Ovary (tissue), 9 donors: ENCODE data around the gene SLX4. TPM values are rescaled to one million over a fixed set of nuclear protein-coding genes. Genes with fewer than 3 reads are reported as not detected.

ENCODE experiments used
- DNase-seq, 5 donors: peaks; one replicate each; pipeline ENCODE4 v3.0.0-alpha.2; 2019 to 2020
- H3K27ac ChIP-seq, 2 donors: fragments of 200-600 bp; one replicate each; pipeline versions ENCODE4 v1.5.1 to v1.8.0; 2019 to 2022
- H3K27me3 ChIP-seq: fragments of 200-600 bp; one replicate; pipeline ENCODE4 v1.8.0; 2022
- H3K36me3 ChIP-seq: fragments of 200-600 bp; sonication (generic); one replicate; pipeline ENCODE4 v1.5.1; 2019
- H3K4me1 ChIP-seq: one replicate; pipeline ENCODE4 v1.8.1; 2013; ENCODE audit warnings: mild to moderate bottlenecking, moderate library complexity; ENCODE audit not compliant: insufficient read depth
- H3K4me3 ChIP-seq: fragments of 200-600 bp; sonication (generic); one replicate; pipeline ENCODE4 v1.5.1; 2017
- H3K9me3 ChIP-seq, 2 donors: fragments of 200-600 bp in 1 of 2; sonication (generic) in 1 of 2; one replicate each; pipeline versions ENCODE4 v1.5.1 to v1.8.1; 2013 to 2019; ENCODE audit warnings: mild to moderate bottlenecking in 1 of 2, moderate library complexity in 1 of 2
- CTCF ChIP-seq, 3 donors: fragments of 450-650 bp in 2 of 3; fragments of 200-600 bp in 1 of 3; IDR thresholded peaks; one replicate each; pipeline versions ENCODE4 v1.5.1 to v1.8.0; 2016 to 2022; ENCODE audit warnings: antibody characterized with exemption in 3 of 3, mild to moderate bottlenecking in 1 of 3
- EP300 ChIP-seq: sonication (generic); formaldehyde crosslinking; IDR thresholded peaks from one replicate; pipeline ENCODE4 v1.6.1; 2017; ENCODE audit warnings: antibody characterized with exemption
- POLR2A ChIP-seq: fragments of 450-650 bp; IDR thresholded peaks from one replicate; pipeline ENCODE4 v1.6.1; 2017; ENCODE audit warnings: antibody characterized with exemption, mild to moderate bottlenecking, moderate library complexity
- WGBS, 3 donors: extraction: QIAGEN DNeasy Blood & Tissue Kit in 1 of 3; methylation state at CpG; one replicate each; pipeline versions ENCODE4 v1.1.5 to v1.1.7; 2013 to 2017; 5-methylcytosine and 5-hydroxymethylcytosine counted together
- intact Hi-C, 4 donors: fragments of 100-400 bp; cut with DNase I; formaldehyde crosslinking; loops; one replicate each; pipeline versions ENCODE4 v1.11.0 to v1.15.1; 2022 to 2023
- polyA plus RNA-seq, 2 donors: library from polyadenylated mRNA; stranded (reverse); fragments of 200-250 nt in 1 of 2; fragments of 350-450 nt in 1 of 2; fragmentation: Illumina TruSeq in 1 of 2; extraction: RNeasy Lipid Tissue Mini Kit (QIAGEN cat#74804) in 1 of 2; gene quantifications; one replicate each; pipeline ENCODE4 v1.2.3, GENCODE V29; 2013 to 2014
- total RNA-seq, 7 donors: library from RNA; depleted of rRNA in 2 of 7; stranded (reverse); fragments of >200 nt in 2 of 7; fragmentation: NEBNext Ultra II Directional in 3 of 7; extraction: Animal tissue kit (Norgen Biotek cat#: 25700) in 3 of 7; gene quantifications; one replicate each; pipeline versions ENCODE4 v1.1.0 to v1.2.4, GENCODE V29; 2016 to 2023
- donor health status: DM: no; HTN: no; CAD: no; lungs with moderate emphysema.
- donor health status: DM: no; HTN: no; CAD: no.
- donor health status: Bipolar disorder and iron deficiency.
- donor health status: DM: yes; HTN: yes; CAD: no.
- donor health status: DM: no; HTN: no; CAD: no.
- donor health status: DM: yes; HTN: yes; CAD: no.

Gene SLX4
- total and polyA plus RNA-seq, 9 donors: 1.7 to 4.9 (median 3.2) TPM

GRCh38 chr16:3601614-3602319, 9.6 kb downstream of the SLX4 start:
- Histone ChIP-seq H3K4me3 (no peak overlapping the region), H3K36me3 (no peaks in the 10 kb centered on the region), H3K27me3 (no peaks in the 10 kb centered on the region), H3K9me3 (no peaks in the 10 kb centered on the region), H3K27ac (no peak overlapping the region), H3K4me1 (no peaks in the 10 kb centered on the region)
- TF ChIP-seq POLR2A (no peak), EP300 (no peak), CTCF (IDR thresholded peaks at IDR 0.05) (no peak)
- no peak for DNase-seq
- intact Hi-C loops: no loop called here
- 62 to 83% (median 68%) methylated on average over 13 of the region's 13 CpGs for WGBS, 3 donors

GRCh38 chr16:3599922-3600321, 11.5 kb downstream of the SLX4 start:
- Histone ChIP-seq H3K36me3 (no peaks in the 10 kb centered on the region), H3K4me1 (no peaks in the 10 kb centered on the region), H3K4me3 (no peak overlapping the region), H3K27me3 (no peaks in the 10 kb centered on the region), H3K27ac (no peak overlapping the region), H3K9me3 (no peaks in the 10 kb centered on the region)
- WGBS, 3 donors: 96 to 100% (median 99%) methylated on average over 4 of the region's 4 CpGs
- DNase-seq: no peak
- intact Hi-C loops: loop anchor here in 1 of 4 donors (10.0 kb wide), 1 partner anchor 195 kb away; the partner anchor contains the start of genes ZNF174 and ZSCAN32
- no peak for TF ChIP-seq EP300
- no peak for TF ChIP-seq POLR2A
- no peak for TF ChIP-seq CTCF (IDR thresholded peaks at IDR 0.05)

- intact Hi-C loops: loop anchor here in 1 of 4 donors (10.0 kb wide), 1 partner anchor 194 kb away; the partner anchor contains the start of genes ZNF174 and ZSCAN32
- Histone ChIP-seq H3K9me3 (no peaks in the 10 kb centered on the region), H3K4me3 (no peak overlapping the region), H3K4me1 (no peaks in the 10 kb centered on the region), H3K36me3 (no peaks in the 10 kb centered on the region), H3K27ac (no peak overlapping the region), H3K27me3 (no peaks in the 10 kb centered on the region)
- no peak for DNase-seq
- no peak for TF ChIP-seq CTCF (IDR thresholded peaks at IDR 0.05)
- no peak for TF ChIP-seq POLR2A
- no peak for TF ChIP-seq EP300
- 92 to 95% (median 92%) methylated on average over 8 of the region's 8 CpGs for WGBS, 3 donors
Observed at GRCh38 chr16:3599121-3599520, 12.3 kb downstream of the SLX4 start.

- Histone ChIP-seq H3K4me1 (no peaks in the 10 kb centered on the region), H3K27ac (no peak overlapping the region), H3K4me3 (no peak overlapping the region), H3K9me3 (no peaks in the 10 kb centered on the region), H3K27me3 (no peaks in the 10 kb centered on the region), H3K36me3 (no peaks in the 10 kb centered on the region)
- intact Hi-C loops: loop anchor here in 1 of 4 donors (10.0 kb wide), 1 partner anchor 193 kb away; the partner anchor contains the start of genes ZNF174 and ZSCAN32
- 92 to 93% (median 93%) methylated on average over 12 of the region's 12 CpGs for WGBS, 3 donors
- DNase-seq: no peak
- TF ChIP-seq POLR2A (no peak), CTCF (IDR thresholded peaks at IDR 0.05) (no peak), EP300 (no peak)
Observed at GRCh38 chr16:3598236-3598635, 13.2 kb downstream of the SLX4 start.
